Prostate gland (tissue), 2 donors: Measurements from ENCODE around the gene TESMIN.

Experiments used
- CTCF ChIP-seq, 4 experiments: fragments of 200-600 bp in 2 of 4; fragments of 450-650 bp in 2 of 4; sonication (generic) in 2 of 4; IDR thresholded peaks; 1 replicate in 3 of 4; 2 replicates in 1 of 4; pipeline ENCODE4 v1.5.1; 2016 to 2019; ENCODE audit warnings: antibody characterized with exemption in 4 of 4, mild to moderate bottlenecking in 2 of 4, moderate library complexity in 2 of 4
- POLR2AphosphoS5 ChIP-seq: sonication (generic); formaldehyde crosslinking; IDR thresholded peaks from one replicate; pipeline ENCODE4 v1.6.1; 2017; ENCODE audit warnings: antibody characterized with exemption

DNA sequence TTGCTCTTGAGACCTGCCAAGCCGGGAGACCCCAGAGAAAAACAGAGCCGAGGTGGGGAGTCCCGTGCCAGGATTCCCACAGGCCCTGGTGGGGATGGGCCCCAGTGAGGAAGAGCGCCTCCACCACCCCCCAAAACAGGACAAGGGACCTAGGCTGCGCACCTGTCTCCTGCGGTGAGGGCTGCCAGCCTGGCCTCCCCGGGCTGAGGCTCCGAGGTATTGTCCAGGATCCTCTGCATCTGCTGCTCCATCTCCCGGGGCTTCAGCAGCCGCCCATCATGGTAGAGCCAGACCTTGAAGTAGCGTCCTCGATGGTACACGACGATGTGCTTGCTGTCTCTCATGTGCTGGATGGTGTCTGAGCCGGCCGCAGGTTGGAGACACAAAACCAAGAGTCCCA is 33.3 kb upstream of the TESMIN start:
- TF ChIP-seq CTCF (IDR thresholded peaks at IDR 0.05) (no peak), POLR2AphosphoS5 (no peak)
